Measurements from ENCODE around the gene NOSIP.

NOSIP gene

GRCh38 chr19:49594157-49594992 lies 14.0 kb upstream of the NOSIP start:
- no peak for DNase-seq

DNA sequence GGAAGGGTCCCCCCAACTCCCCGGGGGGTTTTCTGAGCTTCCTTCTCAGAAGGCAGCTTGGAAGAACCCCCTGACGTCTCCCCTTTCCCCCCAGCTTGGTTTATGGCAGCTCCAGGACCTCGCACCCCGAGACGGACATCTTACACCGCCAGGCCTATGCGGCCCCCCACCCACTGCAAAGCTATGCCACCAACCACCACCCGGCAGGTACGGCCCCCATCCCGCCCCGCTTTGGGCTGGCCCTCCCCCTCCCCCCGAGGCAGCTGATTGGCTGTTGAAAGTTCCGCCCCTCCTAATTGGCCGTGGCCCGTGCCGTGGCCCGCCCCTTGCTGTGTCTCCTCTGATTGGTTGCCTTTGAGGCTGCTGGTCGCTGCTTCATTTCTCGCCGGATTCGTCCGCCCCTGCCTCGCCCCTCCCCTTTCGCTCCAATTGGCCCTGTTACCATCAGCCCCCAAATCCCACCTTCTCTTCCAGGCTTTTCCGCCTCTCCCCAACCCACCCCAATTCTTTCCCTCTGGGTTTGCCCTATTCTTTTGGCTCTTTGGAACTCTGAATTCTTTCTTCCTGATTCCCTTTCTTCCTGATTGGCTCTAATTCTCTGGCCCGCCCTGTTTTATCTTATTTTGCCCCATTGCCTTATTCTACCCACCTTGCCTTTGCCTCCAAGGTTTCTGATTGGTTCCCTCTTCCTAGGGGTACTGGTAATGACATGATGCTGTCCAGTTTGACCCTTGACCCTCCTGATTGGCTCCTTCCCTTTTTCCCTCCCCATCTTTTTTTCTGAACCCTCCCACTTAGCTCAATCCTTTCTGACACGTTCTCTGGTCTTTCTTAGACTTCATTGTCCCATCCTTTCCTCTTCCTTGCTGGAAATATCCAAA lies 13.1 kb upstream of the NOSIP start:
- DNase-seq = peak; percentile 98

DNA sequence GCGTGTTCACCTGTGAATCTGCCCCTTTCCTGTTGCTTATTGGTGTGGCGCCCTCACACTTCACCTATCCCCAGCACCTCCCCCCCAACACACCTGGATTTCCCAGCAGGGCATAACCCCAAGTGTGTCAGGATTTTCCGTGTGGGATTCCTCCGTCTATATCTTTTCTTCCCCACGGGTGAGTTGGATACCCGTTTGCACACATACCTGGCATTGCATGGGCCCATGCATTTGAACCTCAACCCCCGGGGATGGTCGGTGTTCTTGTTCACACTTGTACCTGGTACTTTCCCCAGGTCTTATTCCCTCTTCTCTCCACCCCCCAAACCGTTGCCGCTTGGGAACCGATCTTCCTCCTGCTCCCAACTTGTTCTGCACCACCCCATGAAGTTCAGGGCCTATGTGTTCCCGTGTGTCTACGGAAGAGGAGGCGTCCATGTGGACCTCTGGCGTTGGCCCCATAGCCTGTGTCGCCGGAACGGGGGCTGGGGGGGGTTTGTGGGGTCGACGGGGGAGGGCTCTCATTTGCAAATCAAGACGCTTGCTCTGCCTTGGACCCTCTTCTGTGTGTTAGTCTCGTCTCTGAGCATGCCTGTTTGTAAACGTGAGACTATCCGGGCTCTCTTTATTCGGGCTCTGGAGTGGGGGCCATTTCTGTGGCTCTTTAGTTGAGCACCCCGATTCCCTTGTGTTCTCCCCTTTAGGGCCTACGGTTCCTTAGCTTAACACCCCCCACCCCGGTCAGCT lies 12.3 kb upstream of the NOSIP start:
- DNase-seq = peak; percentile 35

GRCh38 chr19:49591731-49592485 lies 11.6 kb upstream of the NOSIP start:
- DNase-seq = peak; percentile 65

GRCh38 chr19:49590971-49591730 lies 10.8 kb upstream of the NOSIP start, which contains the start of gene PRR12:
Gene PRR12, plus strand, starts transcription at chr19:49591182. Its CDS starts 473 bp downstream, at chr19:49591655.
- DNase-seq = peak; percentile 80

DNA sequence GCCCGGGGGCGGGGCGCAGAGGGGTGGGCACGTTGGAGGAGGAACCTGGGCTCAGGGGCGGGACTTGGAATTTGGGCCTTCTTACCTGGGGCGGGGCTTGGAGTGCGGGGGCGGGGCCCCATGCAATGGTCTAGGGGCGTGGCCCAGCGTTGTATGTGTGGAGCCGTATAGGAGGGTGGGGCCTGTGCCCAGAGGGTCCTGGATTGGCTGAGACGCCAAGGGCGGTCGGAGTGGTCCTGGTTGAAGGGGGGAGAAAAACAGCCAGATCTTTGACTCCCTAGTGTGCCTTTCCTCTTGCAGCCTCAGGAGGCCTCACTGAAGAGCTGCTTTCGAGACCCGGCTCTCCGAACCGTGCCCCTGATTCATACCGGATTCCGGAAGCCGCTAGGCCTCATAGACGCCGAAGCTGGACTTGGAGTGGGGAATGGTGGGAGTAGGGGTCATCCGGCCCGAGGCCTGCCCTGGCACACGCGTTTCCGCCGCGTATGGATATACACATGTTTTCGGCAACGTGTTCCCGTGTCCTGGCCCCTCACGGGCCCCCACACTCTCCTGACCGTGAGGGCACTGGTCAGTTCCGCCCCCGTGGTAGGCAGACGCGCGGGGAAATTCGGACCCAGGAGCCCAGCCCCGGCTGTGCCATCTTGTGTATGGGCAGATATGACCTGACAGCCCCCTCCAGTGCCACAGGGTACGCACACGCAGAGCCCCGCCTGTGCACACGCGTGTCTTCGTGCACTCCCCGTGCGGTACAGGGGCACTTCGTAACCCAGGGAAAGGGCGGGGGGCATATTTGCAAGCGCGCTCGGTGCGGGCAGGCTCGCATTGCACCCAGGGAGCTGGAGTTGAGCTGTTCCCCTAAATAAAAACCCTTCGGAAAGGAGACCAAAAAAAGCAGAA lies 10.0 kb upstream of the NOSIP start:
- DNase-seq = peak; percentile 96

GRCh38 chr19:49589502-49589905 lies 9.1 kb upstream of the NOSIP start:
- DNase-seq = no peak

DNA sequence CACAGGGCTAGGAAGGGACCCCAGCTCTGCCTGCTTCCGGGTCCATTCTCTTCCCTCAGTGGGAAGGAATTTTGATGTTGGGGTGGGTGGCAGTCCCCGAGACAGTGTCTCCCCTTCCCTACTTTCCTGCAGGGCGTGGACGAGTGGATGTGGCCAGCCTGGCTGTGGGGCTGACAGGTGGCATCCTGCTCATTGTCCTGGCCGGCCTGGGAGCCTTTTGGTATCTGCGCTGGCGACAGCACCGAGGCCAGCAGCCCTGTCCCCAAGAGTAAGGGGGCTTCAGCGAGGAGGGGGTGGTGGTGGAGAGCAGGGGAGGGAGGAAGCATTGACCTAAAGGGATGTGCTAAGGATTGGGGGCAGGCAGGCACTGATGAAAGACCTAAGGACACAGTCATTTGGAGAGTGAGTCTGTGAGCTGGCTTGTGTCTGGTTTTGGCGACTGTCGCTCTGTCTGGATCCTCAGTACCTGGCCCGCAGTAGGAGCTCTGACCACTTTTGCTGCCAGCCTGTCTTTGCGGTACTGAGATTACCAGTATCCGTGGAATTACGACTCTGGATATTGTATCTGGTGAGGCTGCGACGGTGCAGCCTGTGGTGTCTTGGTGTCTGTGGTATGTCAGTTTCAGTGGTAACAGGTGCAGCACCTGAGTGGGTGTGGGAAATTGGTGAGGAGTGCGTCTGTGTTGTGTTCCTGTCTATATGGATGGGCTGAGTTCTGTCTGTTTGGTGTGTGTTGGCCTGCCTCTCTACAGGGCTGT lies 8.2 kb upstream of the NOSIP start:
- DNase-seq = peak; percentile 66

GRCh38 chr19:49587227-49587626 lies 6.9 kb upstream of the NOSIP start:
- DNase-seq = no peak

DNA sequence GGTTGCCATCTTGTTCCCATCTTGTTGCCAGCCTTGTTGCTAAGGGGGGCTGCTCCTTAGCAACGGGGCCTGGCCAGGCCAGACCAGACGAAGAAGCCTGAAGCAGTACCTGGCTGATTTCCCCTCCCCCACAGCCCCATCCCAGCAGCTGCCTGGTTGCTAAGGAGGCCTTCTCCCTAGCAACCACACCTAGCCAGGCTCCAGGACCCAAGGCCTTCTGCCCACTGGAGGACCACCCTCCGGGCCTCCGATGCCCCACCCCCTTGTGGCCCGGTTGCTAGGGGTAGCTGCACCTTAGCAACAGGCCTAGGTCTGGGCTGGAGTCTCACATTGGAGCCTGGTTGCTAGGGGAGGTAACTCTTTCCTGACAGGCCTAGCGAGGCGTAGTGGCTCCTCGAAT lies 4.7 kb upstream of the NOSIP start:
- DNase-seq = no peak

DNA sequence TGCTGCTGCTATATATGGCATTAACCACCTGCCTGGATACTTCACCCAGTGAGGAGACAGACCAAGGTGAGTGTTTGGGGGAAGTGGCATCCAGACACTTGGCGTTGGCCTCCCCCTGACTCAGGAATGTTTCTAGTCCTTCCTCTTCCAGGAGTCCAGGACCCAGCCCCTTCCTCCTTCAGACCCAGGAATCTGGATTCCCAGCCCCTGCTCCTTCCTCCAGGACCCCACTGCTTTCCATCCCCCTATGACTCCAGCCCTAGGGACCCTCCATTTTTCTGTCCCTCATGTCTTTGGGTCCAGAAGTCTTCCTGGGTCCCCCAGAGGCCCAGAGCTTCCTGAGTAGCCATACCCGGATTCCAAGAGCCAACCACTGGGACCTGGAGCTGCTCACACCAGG lies 2.9 kb upstream of the NOSIP start:
- DNase-seq = no peak

DNA sequence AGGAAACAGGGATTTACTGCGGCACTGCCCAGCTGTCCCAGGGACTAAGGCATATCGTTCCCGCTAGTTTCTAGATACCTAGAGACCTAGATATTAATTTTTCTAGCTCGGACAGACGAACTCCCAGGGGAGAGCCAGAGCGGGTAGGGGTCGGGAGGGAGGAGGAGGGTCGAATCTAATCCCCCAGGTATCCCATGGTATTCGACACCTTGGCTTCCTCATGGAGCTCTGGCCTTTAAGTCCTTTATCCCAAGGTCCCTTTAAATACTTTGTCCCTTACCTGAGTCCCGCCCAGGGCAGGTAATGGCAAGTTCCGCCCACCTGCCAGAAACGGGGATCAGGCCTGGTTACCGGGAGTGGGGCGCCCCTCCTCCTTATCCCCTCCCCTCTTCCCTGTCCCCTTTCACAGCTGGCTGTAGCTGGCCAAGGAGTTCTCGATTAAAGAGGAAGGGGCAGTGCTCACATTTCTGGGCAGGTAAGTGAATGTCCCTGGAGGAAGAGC lies 702 bp upstream of the NOSIP start, which contains the start of gene PRRG2:
Gene PRRG2, plus strand, starts transcription at position 310 of the 502 bp plus-strand sequence. CDS start 1,904 bp downstream, outside the sequence.
- DNase-seq = no peak

GRCh38 chr19:49579947-49580263 lies 451 bp downstream of the NOSIP start:
- DNase-seq = no peak

DNA sequence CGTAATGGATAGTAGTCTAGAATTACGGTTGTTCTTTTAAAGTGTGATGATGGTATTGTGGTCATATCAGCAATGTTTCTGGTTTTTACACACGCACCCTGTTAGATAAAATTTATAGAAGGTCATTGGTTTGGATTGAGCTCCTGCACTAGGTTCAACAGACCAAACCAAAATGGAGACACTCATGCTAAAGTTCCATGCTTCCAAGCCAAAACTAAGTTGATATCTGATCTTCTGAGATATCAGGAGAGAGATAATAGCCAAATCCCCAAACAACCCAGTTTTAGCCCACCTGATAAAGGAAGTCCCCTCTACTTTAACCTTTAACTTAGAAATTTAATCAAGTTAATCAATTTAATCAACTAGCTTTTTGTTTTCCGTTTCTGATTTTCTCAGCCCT lies 1.2 kb downstream of the NOSIP start:
- no peak for DNase-seq

DNA sequence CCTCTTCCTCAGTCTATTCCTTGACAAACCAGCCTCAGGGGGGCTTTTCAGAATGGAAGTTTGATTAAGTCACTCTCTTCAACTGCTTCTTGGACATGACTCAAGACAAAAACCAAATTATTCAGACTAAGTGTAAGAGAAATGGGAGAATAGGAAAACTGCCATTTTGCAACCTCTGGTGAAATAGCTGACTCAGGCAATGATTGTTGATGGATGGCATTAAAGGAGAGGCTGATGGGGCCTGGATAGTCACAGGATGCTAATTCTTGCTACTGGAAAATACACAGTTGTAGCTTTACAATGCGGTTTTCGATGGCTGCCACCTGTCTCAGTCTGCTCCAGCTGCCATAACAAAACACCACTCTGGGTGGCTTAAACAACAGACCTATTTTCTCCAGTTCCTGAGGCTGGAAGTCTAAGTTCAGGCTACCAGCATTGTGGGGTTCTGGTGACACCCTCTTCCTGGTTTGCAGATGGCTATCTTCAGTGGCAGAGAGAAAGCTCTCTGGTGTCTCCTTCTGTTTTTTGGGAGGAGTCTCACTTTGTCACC lies 6.1 kb downstream of the NOSIP start:
- DNase-seq = no peak

- DNase-seq = no peak
Measured at GRCh38 chr19:49573425-49573824, 6.9 kb downstream of the NOSIP start.

GRCh38 chr19:49573009-49573408 lies 7.3 kb downstream of the NOSIP start:
- DNase-seq = no peak

DNA sequence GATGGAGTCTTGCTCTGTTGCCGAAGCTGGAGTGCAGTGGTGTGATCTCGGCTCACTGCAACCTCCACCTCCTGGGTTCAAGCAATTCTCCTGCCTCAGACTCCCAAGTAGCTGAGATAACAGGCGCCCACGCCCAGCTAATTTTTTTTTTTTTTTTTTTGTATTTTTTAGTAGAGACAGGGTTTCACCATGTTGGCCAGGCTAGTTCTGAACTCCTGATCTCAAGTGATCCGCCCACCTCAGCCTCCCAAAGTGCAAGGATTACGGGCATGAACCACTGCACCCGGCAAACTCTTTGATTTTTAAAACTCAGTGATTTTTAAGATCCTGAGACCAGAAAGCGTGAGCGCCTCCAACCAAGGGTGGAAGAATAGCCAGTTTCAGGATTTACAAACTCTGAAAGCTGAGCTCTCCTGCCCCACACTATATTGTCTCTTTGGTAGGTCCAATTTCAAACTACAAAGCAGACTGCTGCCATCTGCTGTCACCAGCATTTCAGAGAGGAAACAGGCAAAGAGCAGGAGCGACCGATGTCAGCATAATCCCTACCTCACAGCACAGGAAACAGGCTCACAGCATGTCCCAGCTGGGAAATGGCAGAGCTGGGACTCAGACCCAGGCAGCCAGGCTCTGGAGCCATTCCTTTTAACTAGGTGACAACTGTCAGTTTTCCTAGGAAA lies 9.2 kb downstream of the NOSIP start:
- DNase-seq = no peak

All from stimulated activated CD4-positive, alpha-beta T cell treated with anti-CD3 and anti-CD28 coated beads, Interleukin-15, amount 100 ng/mL, for 24 hours (primary cell).